T follicular helper cell (primary cell): ENCODE results near the gene ZNF83.
"Not testable (repeated sequence)": the region's sequence is repeated elsewhere in the genome, so short reads cannot be mapped to it uniquely, and the experiment has no call there.

Source experiments
- DNase-seq: peaks from one replicate; pipeline ENCODE4 v3.0.0-alpha.2; 2020; ENCODE audit warnings: low read depth

ZNF83 gene

GRCh38 chr19:52569638-52569999 lies 68.5 kb downstream of the ZNF83 start:
- not testable (repeated sequence) for DNase-seq

DNA sequence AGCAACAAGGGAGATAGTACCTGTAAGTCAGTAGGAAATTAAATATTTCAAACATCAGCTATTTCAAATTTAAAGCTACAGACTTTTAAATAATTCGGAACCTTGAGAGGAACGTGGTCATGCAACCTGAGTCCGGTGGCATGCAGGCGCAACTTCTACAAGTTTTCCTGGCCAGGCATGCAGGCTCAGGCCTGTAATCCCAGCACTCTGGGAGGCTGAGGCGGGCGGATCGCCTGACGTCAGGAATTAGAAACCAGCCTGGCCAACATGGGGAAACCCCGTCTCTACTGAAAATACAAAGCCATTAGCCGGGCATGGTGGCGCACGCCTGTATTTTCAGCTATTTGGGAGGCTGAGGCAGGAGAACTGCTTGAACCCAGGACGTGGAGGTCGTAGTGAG lies 70.2 kb downstream of the ZNF83 start:
- no peak for DNase-seq

DNA sequence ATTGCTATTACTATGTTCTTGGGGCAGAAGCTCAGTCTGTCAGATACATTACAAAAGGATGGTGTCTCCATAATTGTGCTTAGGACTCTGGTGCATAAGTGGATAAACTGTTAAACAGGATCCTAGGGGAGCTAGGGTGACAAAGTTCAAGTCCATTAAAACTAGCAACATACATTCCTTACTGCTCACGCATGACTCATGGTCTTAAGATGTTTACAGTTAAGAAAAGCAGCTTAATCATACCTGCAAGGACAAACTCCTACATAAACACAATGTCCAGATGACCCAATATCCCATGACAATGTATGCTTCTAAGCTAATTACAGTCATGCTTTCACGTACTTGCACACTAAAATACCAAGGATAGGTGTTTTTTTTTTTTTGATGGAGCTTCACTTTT lies 71.6 kb downstream of the ZNF83 start:
- DNase-seq: no peak

- no peak for DNase-seq
These were observed 72.0 kb downstream of the ZNF83 start for GRCh38 chr19:52566121-52566520.
